H9 (cell line): ENCODE measurements around the gene OXTR. TPM values are rescaled to one million over a fixed set of nuclear protein-coding genes. Genes with fewer than 3 reads are reported as not detected.

Experiments used
- DNase-seq: peaks from one replicate; pipeline ENCODE4 v3.0.0-alpha.2; 2017
- H2AFZ ChIP-seq: one replicate; pipeline ENCODE4 v1.6.1; 2013; ENCODE audit warnings: mild to moderate bottlenecking, low read length, control low read depth, moderate library complexity
- H2AK5ac ChIP-seq: 2 replicates; pipeline ENCODE4 v1.6.1; 2013; ENCODE audit warnings: low read length, control low read depth, mixed read lengths; ENCODE audit not compliant: insufficient read length
- H2BK120ac ChIP-seq: one replicate; pipeline ENCODE4 v1.6.1; 2013; ENCODE audit warnings: low read depth, mild to moderate bottlenecking, low read length, control low read depth, inconsistent platforms; ENCODE audit not compliant: poor library complexity, severe bottlenecking
- H2BK12ac ChIP-seq: 2 replicates; pipeline ENCODE4 v1.6.1; 2013; ENCODE audit warnings: low read length, control low read depth, mixed read lengths, low read depth; ENCODE audit not compliant: insufficient read length
- H2BK15ac ChIP-seq: 2 replicates; pipeline ENCODE4 v1.6.1; 2013; ENCODE audit warnings: low read depth, low read length, control low read depth
- H2BK20ac ChIP-seq: one replicate; pipeline ENCODE4 v1.6.1; 2013; ENCODE audit warnings: low read depth, mild to moderate bottlenecking, low read length, control low read depth, inconsistent platforms; ENCODE audit not compliant: poor library complexity, severe bottlenecking
- H2BK5ac ChIP-seq: 2 replicates; pipeline ENCODE4 v1.6.1; 2013; ENCODE audit warnings: low read length, control low read depth, mixed read lengths; ENCODE audit not compliant: insufficient read length
- H3K14ac ChIP-seq: 2 replicates; pipeline ENCODE4 v1.6.1; 2013; ENCODE audit warnings: low read length, control low read depth; ENCODE audit not compliant: insufficient read depth
- H3K18ac ChIP-seq: 2 replicates; pipeline ENCODE4 v1.6.1; 2013; ENCODE audit warnings: low read depth, mild to moderate bottlenecking, mixed read lengths, low read length, control low read depth; ENCODE audit not compliant: insufficient read length
- H3K23ac ChIP-seq: 2 replicates; pipeline ENCODE4 v1.6.1; 2013; ENCODE audit warnings: low read length, control low read depth, mixed read lengths, low read depth; ENCODE audit not compliant: insufficient read length
- H3K23me2 ChIP-seq: 2 replicates; pipeline ENCODE4 v1.6.1; 2013; ENCODE audit warnings: low read depth, mild to moderate bottlenecking, mixed read lengths, low read length, control low read depth; ENCODE audit not compliant: insufficient read length, poor library complexity, severe bottlenecking
- H3K27ac ChIP-seq: 2 replicates; pipeline ENCODE4 v1.5.1; 2013; ENCODE audit warnings: low read length, control low read depth, mixed read lengths, low read depth; ENCODE audit not compliant: insufficient read length
- H3K27me3 ChIP-seq: 2 replicates; pipeline ENCODE4 v1.6.1; 2013; ENCODE audit warnings: low read length, control low read depth, inconsistent platforms; ENCODE audit not compliant: insufficient read depth
- H3K4ac ChIP-seq: 2 replicates; pipeline ENCODE4 v1.6.1; 2013; ENCODE audit warnings: low read depth, mild to moderate bottlenecking, control low read depth, inconsistent platforms, low read length, moderate library complexity
- H3K4me1 ChIP-seq: 2 replicates; pipeline ENCODE4 v1.6.1; 2013; ENCODE audit warnings: low read length, control low read depth, inconsistent platforms; ENCODE audit not compliant: insufficient read depth
- H3K4me2 ChIP-seq: 2 replicates; pipeline ENCODE4 v1.6.1; 2013; ENCODE audit warnings: low read length, control low read depth, mixed read lengths; ENCODE audit not compliant: insufficient read length, insufficient read depth
- H3K56ac ChIP-seq: 2 replicates; pipeline ENCODE4 v1.6.1; 2013; ENCODE audit warnings: low read depth, mild to moderate bottlenecking, mixed read lengths, low read length, control low read depth; ENCODE audit not compliant: insufficient read length
- H3K79me1 ChIP-seq: 2 replicates; pipeline ENCODE4 v1.6.1; 2013; ENCODE audit warnings: low read depth, mild to moderate bottlenecking, moderate library complexity, low read length, control low read depth, inconsistent platforms; ENCODE audit not compliant: insufficient read depth, poor library complexity, severe bottlenecking
- H3K79me2 ChIP-seq: 2 replicates; pipeline ENCODE4 v1.6.1; 2013; ENCODE audit warnings: low read length, control low read depth, inconsistent platforms; ENCODE audit not compliant: insufficient read depth
- H3K9ac ChIP-seq: 2 replicates; pipeline ENCODE4 v1.6.1; 2013; ENCODE audit warnings: low read length, control low read depth, mixed read lengths; ENCODE audit not compliant: insufficient read length; ENCODE audit errors: extremely low read depth
- H3K9me3 ChIP-seq: one replicate; pipeline ENCODE4 v1.6.1; 2013; ENCODE audit warnings: low read depth, low read length, inconsistent platforms; ENCODE audit not compliant: control insufficient read depth
- H3T11ph ChIP-seq: one replicate; pipeline ENCODE4 v1.6.1; 2013; ENCODE audit warnings: mild to moderate bottlenecking, low read length, control low read depth, inconsistent platforms
- H4K20me1 ChIP-seq: one replicate; pipeline ENCODE4 v1.6.1; 2013; ENCODE audit not compliant: control insufficient read depth, insufficient read length, insufficient read depth
- H4K5ac ChIP-seq: 2 replicates; pipeline ENCODE4 v1.6.1; 2013; ENCODE audit warnings: low read depth, mild to moderate bottlenecking, mixed read lengths, low read length, control low read depth; ENCODE audit not compliant: insufficient read length
- H4K8ac ChIP-seq: replicated peaks from 2 replicates; pipeline ENCODE4 v1.6.1; 2013; ENCODE audit warnings: low read length, control low read depth, mixed read lengths, low read depth; ENCODE audit not compliant: insufficient read length
- H4K91ac ChIP-seq: 2 replicates; pipeline ENCODE4 v1.6.1; 2013; ENCODE audit warnings: low read depth, mild to moderate bottlenecking, moderate library complexity, mixed read lengths, low read length, control low read depth; ENCODE audit not compliant: insufficient read length
- H3K27ac Mint-ChIP-seq, 3 experiments: 2 replicates in 2 of 3; 3 replicates in 1 of 3; pipeline ENCODE4 v1.8.0; 2020 to 2021; ENCODE audit warnings: mixed read lengths in 3 of 3, mild to moderate bottlenecking in 1 of 3, moderate library complexity in 1 of 3
- H3K27me3 Mint-ChIP-seq: 2 replicates; pipeline ENCODE4 v1.8.0; 2021; ENCODE audit warnings: low read depth, mild to moderate bottlenecking, moderate library complexity, mixed read lengths
- H3K36me3 Mint-ChIP-seq, 3 experiments: 2 replicates in 2 of 3; 3 replicates in 1 of 3; pipeline ENCODE4 v1.8.0; 2020 to 2021; ENCODE audit warnings: low read depth in 3 of 3, mixed read lengths in 3 of 3; ENCODE audit not compliant: insufficient read depth in 1 of 3
- H3K4me1 Mint-ChIP-seq, 2 experiments: 2 replicates each; pipeline ENCODE4 v1.8.0; 2020; ENCODE audit warnings: mixed read lengths in 2 of 2
- H3K4me3 Mint-ChIP-seq, 2 experiments: 2 replicates in 1 of 2; 3 replicates in 1 of 2; pipeline ENCODE4 v1.8.0; 2020 to 2021; ENCODE audit warnings: mild to moderate bottlenecking in 2 of 2, mixed read lengths in 2 of 2, moderate library complexity in 1 of 2
- H3K9me3 Mint-ChIP-seq, 2 experiments: 2 replicates in 1 of 2; 3 replicates in 1 of 2; pipeline ENCODE4 v1.8.0; 2020; ENCODE audit warnings: mild to moderate bottlenecking in 2 of 2, mixed read lengths in 2 of 2, moderate library complexity in 1 of 2
- CTCF ChIP-seq: fragments of 200-600 bp; sonication (generic); conservative IDR thresholded peaks from 3 replicates; pipeline ENCODE4 v1.8.0; 2021; ENCODE audit warnings: antibody characterized with exemption, mild to moderate bottlenecking
- WGBS: extraction: QIAGEN DNeasy Blood & Tissue Kit; methylation state at CpG from one replicate; pipeline ENCODE4 v1.1.7; 2013; ENCODE audit warnings: missing lambda C conversion rate, low lambda C conversion rate, mixed read lengths; ENCODE audit not compliant: insufficient read length; ENCODE audit errors: extremely low coverage; 5-methylcytosine and 5-hydroxymethylcytosine counted together
- total RNA-seq: library from RNA; stranded (reverse); gene quantifications from 2 replicates; pipeline ENCODE4 v1.2.1, GENCODE V29; 2021

OXTR gene
- total RNA-seq, 1 experiment from 2014 or later, result 1.7 TPM

- no peak overlapping the region for H3K4me2 ChIP-seq
- no peaks in the 10 kb centered on the region for H3K4me1 ChIP-seq
- H2AFZ ChIP-seq, result no peak overlapping the region
- Mint-ChIP-seq H3K4me3 (no peak overlapping the region), H3K4me1 (peaks cover 0 to 4% of the 10 kb centered on the region in 2 experiments; a peak in 3 of 4 replicates), H3K9me3 (no peaks in the 10 kb centered on the region; a peak in 1 of 5 replicates), H3K27me3 (peaks cover 18% of the 10 kb centered on the region), H3K27ac (no peak overlapping the region), H3K36me3 (no peaks in the 10 kb centered on the region)
- no peak overlapping the region for H2BK20ac ChIP-seq
- no peaks in the 10 kb centered on the region for H3K79me1 ChIP-seq
- H3K23ac ChIP-seq, result no peak overlapping the region
- no peak overlapping the region for H3K56ac ChIP-seq
- H2BK120ac ChIP-seq, result no peak overlapping the region
- H4K5ac ChIP-seq, result no peak overlapping the region
- no peak overlapping the region for H2BK5ac ChIP-seq
- no peaks in the 10 kb centered on the region for H3K27me3 ChIP-seq
- H2AK5ac ChIP-seq, result no peak overlapping the region
- no peak for DNase-seq
- no peaks in the 10 kb centered on the region for H4K20me1 ChIP-seq
- H3K23me2 ChIP-seq, result no peaks in the 10 kb centered on the region
- no peak overlapping the region for H3K18ac ChIP-seq
- WGBS, result no CpG with 5 or more reads among the region's 14 CpGs
- no peak for TF ChIP-seq CTCF
- no peaks in the 10 kb centered on the region for H3K9me3 ChIP-seq
- no peak overlapping the region for H3K9ac ChIP-seq
- no peak overlapping the region for H2BK12ac ChIP-seq
- H3K14ac ChIP-seq, result no peak overlapping the region; the same call in 1 of the 2 replicates
- H3K27ac ChIP-seq, result no peak overlapping the region
- no peak overlapping the region for H4K91ac ChIP-seq
- H2BK15ac ChIP-seq, result no peak overlapping the region
- no peak overlapping the region for H4K8ac ChIP-seq
- no peaks in the 10 kb centered on the region for H3K79me2 ChIP-seq
- H3K4ac ChIP-seq, result no peak overlapping the region
- no peak overlapping the region for H3T11ph ChIP-seq
Observed at GRCh38 chr3:8752832-8753231, 16.6 kb downstream of the OXTR start.
